Endothelial cell of umbilical vein (primary cell): ENCODE measurements around the gene TSPYL1. TPM values are rescaled to one million over a fixed set of nuclear protein-coding genes. Genes with fewer than 3 reads are reported as not detected.

Experiments
- BruUV-seq: library from RNA; stranded (reverse); fragments of 400-500 nt; replicated peaks from 2 replicates; lab custom pipeline; 2021; lab: Mats Ljungman, UMichigan
- CTCF ChIA-PET: fragments of 300-600, 350-600 bp; sonication (Branson Sonifier 250); formaldehyde crosslinking; loops from one replicate; lab custom pipeline; 2021; ENCODE audit warnings: antibody characterized with exemption, inconsistent platforms; lab: Charles Lee
- POLR2A ChIA-PET: fragments of 300-600, 350-600 bp; sonication (Branson Sonifier 250); formaldehyde crosslinking; loops from one replicate; lab custom pipeline; 2021; ENCODE audit warnings: antibody characterized with exemption, inconsistent platforms; lab: Charles Lee
- DNase-seq: peaks from one replicate; pipeline ENCODE4 v3.0.0-alpha.2; 2011; ENCODE audit warnings: low read depth, low spot score
- FAIRE-seq: peaks from 2 replicates; lab custom pipeline; 2011; peaks lifted over from hg19 to GRCh38; lab: Jason Lieb, UNC
- H2AFZ ChIP-seq: 2 replicates; pipeline ENCODE4 v1.6.0; 2012; ENCODE audit warnings: low read depth, low read length, control low read depth, inconsistent platforms
- H3K27ac ChIP-seq: 2 replicates; pipeline ENCODE4 v1.5.1; 2011; ENCODE audit warnings: low read depth, mild to moderate bottlenecking, control low read depth, low read length, moderate library complexity; ENCODE audit not compliant: insufficient read depth
- H3K27me3 ChIP-seq, 2 experiments: 2 replicates each; pipeline versions ENCODE4 v1.6.0 to v1.6.1; 2011; ENCODE audit warnings: low read length in 2 of 2, mixed read lengths in 1 of 2; ENCODE audit not compliant: control insufficient read depth in 2 of 2, insufficient read depth in 2 of 2
- H3K36me3 ChIP-seq, 2 experiments: 2 replicates in 1 of 2; 3 replicates in 1 of 2; pipeline ENCODE4 v1.5.1; 2011; ENCODE audit warnings: low read length in 2 of 2, mild to moderate bottlenecking in 1 of 2, moderate library complexity in 1 of 2; ENCODE audit not compliant: control insufficient read depth in 2 of 2, insufficient read depth in 2 of 2; ENCODE audit errors: extremely low read depth in 1 of 2
- H3K4me1 ChIP-seq: 3 replicates; pipeline ENCODE4 v1.5.1; 2011; ENCODE audit warnings: mild to moderate bottlenecking, low read length; ENCODE audit not compliant: control insufficient read depth, insufficient read depth; ENCODE audit errors: extremely low read depth
- H3K4me2 ChIP-seq: 2 replicates; pipeline ENCODE4 v1.6.1; 2011; ENCODE audit warnings: low read length, control low read depth, mixed read lengths; ENCODE audit not compliant: insufficient read depth
- H3K4me3 ChIP-seq, 3 experiments: fragments of 200-600 bp in 1 of 3; sonication (generic), shearing (Covaris generic) in 1 of 3; replicated peaks in 1 of 3; 2 replicates each; pipeline ENCODE4 v1.5.1; 2011 to 2016; ENCODE audit warnings: control low read depth in 3 of 3, low read length in 3 of 3, mild to moderate bottlenecking in 2 of 3, inconsistent platforms in 1 of 3, low read depth in 1 of 3, moderate library complexity in 1 of 3; ENCODE audit not compliant: insufficient read depth in 1 of 3
- H3K79me2 ChIP-seq: 2 replicates; pipeline ENCODE4 v1.6.0; 2012; ENCODE audit warnings: low read length, inconsistent platforms; ENCODE audit not compliant: control insufficient read depth, insufficient read depth
- H3K9ac ChIP-seq: replicated peaks from 2 replicates; pipeline ENCODE3; 2011; ENCODE audit warnings: low read length, control low read depth; ENCODE audit not compliant: insufficient read depth; ENCODE audit errors: extremely low read depth
- H3K9me1 ChIP-seq: replicated peaks from 3 replicates; pipeline ENCODE4 v1.6.0; 2011; ENCODE audit warnings: mild to moderate bottlenecking, low read length; ENCODE audit not compliant: control insufficient read depth, insufficient read depth; ENCODE audit errors: extremely low read depth
- H3K9me3 ChIP-seq: replicated peaks from 2 replicates; pipeline ENCODE4 v1.5.1; 2012; ENCODE audit warnings: low read length, inconsistent platforms; ENCODE audit not compliant: control insufficient read depth, insufficient read depth
- H4K20me1 ChIP-seq: replicated peaks from 2 replicates; pipeline ENCODE3; 2011; ENCODE audit warnings: mild to moderate bottlenecking, low read length; ENCODE audit not compliant: control insufficient read depth, insufficient read depth; ENCODE audit errors: extremely low read depth
- CTCF ChIP-seq, 2 donors: IDR thresholded peaks; 1 replicate in 1 of 2; 2 replicates in 1 of 2; pipeline ENCODE4 v1.5.1; 2011; ENCODE audit warnings: low read length in 2 of 2, mild to moderate bottlenecking in 2 of 2, moderate library complexity in 2 of 2, control low read depth in 1 of 2, inconsistent platforms in 1 of 2, low read depth in 1 of 2; ENCODE audit not compliant: insufficient read depth in 1 of 2; ENCODE audit errors: extremely low read depth in 1 of 2
- EZH2 ChIP-seq: IDR thresholded peaks from 2 replicates; pipeline ENCODE4 v1.6.1; 2012; ENCODE audit warnings: borderline replicate concordance, low read depth, mild to moderate bottlenecking, moderate library complexity, low read length, inconsistent platforms; ENCODE audit not compliant: severe bottlenecking
- FOS ChIP-seq: IDR thresholded peaks from 2 replicates; pipeline ENCODE4 v1.6.1; 2011; ENCODE audit warnings: mild to moderate bottlenecking, low read length, moderate library complexity, borderline replicate concordance; ENCODE audit not compliant: insufficient read depth
- GATA2 ChIP-seq: IDR thresholded peaks from 2 replicates; pipeline ENCODE4 v1.7.0; 2011; ENCODE audit warnings: low read depth, mild to moderate bottlenecking, moderate library complexity, mixed read lengths, low read length; ENCODE audit not compliant: insufficient read length, insufficient read depth
- JUN ChIP-seq: IDR thresholded peaks from 2 replicates; pipeline ENCODE4 v1.6.1; 2011; ENCODE audit warnings: borderline replicate concordance, low read depth; ENCODE audit not compliant: insufficient read length, insufficient read depth
- MAX ChIP-seq: IDR thresholded peaks from 2 replicates; pipeline ENCODE4 v1.6.1; 2011; ENCODE audit not compliant: insufficient read depth, insufficient read length
- MYC ChIP-seq: IDR thresholded peaks from one replicate; pipeline ENCODE4 v1.6.1; 2011; ENCODE audit warnings: mild to moderate bottlenecking, low read depth, low read length
- POLR2A ChIP-seq: IDR thresholded peaks from 2 replicates; pipeline ENCODE4 v1.6.1; 2012; ENCODE audit warnings: low read depth, mild to moderate bottlenecking, control low read depth, low read length
- POLR2AphosphoS5 ChIP-seq: IDR thresholded peaks from 2 replicates; pipeline ENCODE4 v1.6.1; 2012; ENCODE audit warnings: low read depth, mild to moderate bottlenecking, control low read depth, low read length, moderate library complexity; ENCODE audit not compliant: insufficient read depth
- dilution Hi-C: fragments of 300-500 bp; cut with MboI; formaldehyde crosslinking; loops from one replicate; pipeline ENCODE4 v1.15.0; 2019; ENCODE audit warnings: low sequenced_read_pairs; ENCODE audit not compliant: extremely low pct_ligation_motif_present
- intact Hi-C: fragments of 100-400 bp; cut with micrococcal nuclease; formaldehyde crosslinking; loops from one replicate; pipeline ENCODE4 v1.10.0; 2022
- polyA plus RNA-seq, 4 experiments: library from polyadenylated mRNA; depleted of rRNA in 3 of 4; stranded (reverse) in 3 of 4; unstranded in 1 of 4; fragments of >200 nt; gene quantifications; 2 replicates each; pipeline versions ENCODE4 v1.2.1 to v1.2.3, GENCODE V29; 2011 to 2012; ENCODE audit warnings: missing spikeins in 1 of 4
- total RNA-seq: library from RNA; stranded (reverse); gene quantifications from 2 replicates; pipeline ENCODE4 v1.2.3, GENCODE V29; 2021

The TSPYL1 gene
- total and polyA plus RNA-seq, 2 donors (not counting 3 experiments of a cell fraction or from before 2014, with no cell fraction given), result 32.1 to 54.5 TPM

GRCh38 chr6:116301104-116301503 is 21.4 kb upstream of the TSPYL1 start:
- CTCF ChIA-PET, result no interaction called here
- BruUV-seq, result no TSS peak

More at GRCh38 chr6:116301104-116301503, 21.4 kb upstream of the TSPYL1 start:
- intact Hi-C loops, result no loop called here
- H2AFZ ChIP-seq, result no peak overlapping the region
- DNase-seq (no peak), FAIRE-seq (no peak)
- no peaks in the 10 kb centered on the region for H3K4me1 ChIP-seq
- H3K9me3 ChIP-seq, result no peaks in the 10 kb centered on the region
- POLR2A ChIA-PET, result no interaction called here
- H3K27me3 ChIP-seq, result no peaks in the 10 kb centered on the region
- H3K79me2 ChIP-seq, result no peaks in the 10 kb centered on the region
- H3K36me3 ChIP-seq, result no peaks in the 10 kb centered on the region
- H4K20me1 ChIP-seq, result no peaks in the 10 kb centered on the region
- no peak overlapping the region for H3K4me2 ChIP-seq
- TF ChIP-seq MAX, result no peak
- TF ChIP-seq JUN, result no peak
- no peak for TF ChIP-seq POLR2A
- TF ChIP-seq POLR2AphosphoS5, result no peak
- TF ChIP-seq GATA2, result no peak
- no peak for TF ChIP-seq MYC
- no peak for TF ChIP-seq CTCF (IDR thresholded peaks at IDR 0.05; ENCODE audit: extremely low read depth in 1 of 2, insufficient read depth in 1 of 2, low read depth in 1 of 2, low read length in 2 of 2)
- no peak for TF ChIP-seq EZH2
- no peak for TF ChIP-seq FOS
- H3K4me3 ChIP-seq, result no peak overlapping the region
- dilution Hi-C loops, result no loop called here
- H3K27ac ChIP-seq, result no peak overlapping the region
- no peak overlapping the region for H3K9ac ChIP-seq
- no peaks in the 10 kb centered on the region for H3K9me1 ChIP-seq
